HEK293 (cell line): ENCODE results near the gene ERAL1.

Experiments used
- HOXC10 ChIP-seq: sonication (generic); formaldehyde crosslinking; IDR thresholded peaks from 2 replicates; pipeline ENCODE4 v1.8.1; 2023; ENCODE audit warnings: mild to moderate bottlenecking, missing genetic modification reagents
- ZNF302 ChIP-seq: fragments of 450-650 bp; formaldehyde crosslinking; IDR thresholded peaks from 2 replicates; pipeline ENCODE4 v1.5.1; 2016; ENCODE audit warnings: missing biosample characterization, missing genetic modification characterization, low read depth
- TF ChIP-seq, protein P1 (sequence below): fragments of 450-650 bp; formaldehyde crosslinking; IDR thresholded peaks from 2 replicates; pipeline ENCODE4 v1.5.1; 2016; ENCODE audit warnings: missing biosample characterization, missing genetic modification characterization
- TF ChIP-seq, protein P2 (sequence below): fragments of 450-650 bp; formaldehyde crosslinking; IDR thresholded peaks from 2 replicates; pipeline ENCODE4 v1.5.1; 2016; ENCODE audit warnings: missing biosample characterization, missing genetic modification characterization

DNA sequence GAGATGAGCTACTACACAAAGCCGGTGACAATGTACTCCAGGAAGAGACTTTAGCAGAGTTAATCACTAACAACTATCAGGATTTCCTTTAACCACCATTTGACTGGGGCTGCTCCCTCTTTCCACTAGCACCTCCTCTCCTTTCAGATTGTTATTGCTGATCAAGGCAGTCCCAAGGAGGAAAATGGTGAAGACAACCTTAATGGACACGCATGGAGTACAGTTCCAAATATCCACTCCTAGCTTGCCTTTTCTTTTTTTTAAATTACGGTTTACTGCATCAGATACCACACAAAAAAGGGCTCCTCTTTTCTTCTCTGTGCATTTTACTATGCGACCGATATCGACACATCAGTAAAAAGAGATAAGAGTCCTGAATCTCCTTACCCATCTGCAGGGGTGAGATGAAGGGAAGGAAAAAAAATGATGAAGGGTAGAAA lies 43.1 kb upstream of the ERAL1 start:
- TF ChIP-seq, protein P1, sequence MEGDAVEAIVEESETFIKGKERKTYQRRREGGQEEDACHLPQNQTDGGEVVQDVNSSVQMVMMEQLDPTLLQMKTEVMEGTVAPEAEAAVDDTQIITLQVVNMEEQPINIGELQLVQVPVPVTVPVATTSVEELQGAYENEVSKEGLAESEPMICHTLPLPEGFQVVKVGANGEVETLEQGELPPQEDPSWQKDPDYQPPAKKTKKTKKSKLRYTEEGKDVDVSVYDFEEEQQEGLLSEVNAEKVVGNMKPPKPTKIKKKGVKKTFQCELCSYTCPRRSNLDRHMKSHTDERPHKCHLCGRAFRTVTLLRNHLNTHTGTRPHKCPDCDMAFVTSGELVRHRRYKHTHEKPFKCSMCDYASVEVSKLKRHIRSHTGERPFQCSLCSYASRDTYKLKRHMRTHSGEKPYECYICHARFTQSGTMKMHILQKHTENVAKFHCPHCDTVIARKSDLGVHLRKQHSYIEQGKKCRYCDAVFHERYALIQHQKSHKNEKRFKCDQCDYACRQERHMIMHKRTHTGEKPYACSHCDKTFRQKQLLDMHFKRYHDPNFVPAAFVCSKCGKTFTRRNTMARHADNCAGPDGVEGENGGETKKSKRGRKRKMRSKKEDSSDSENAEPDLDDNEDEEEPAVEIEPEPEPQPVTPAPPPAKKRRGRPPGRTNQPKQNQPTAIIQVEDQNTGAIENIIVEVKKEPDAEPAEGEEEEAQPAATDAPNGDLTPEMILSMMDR (tag by site-specific recombination): no peak
- TF ChIP-seq ZNF302 (tag by site-specific recombination) (no peak), HOXC10 (CRISPR knock-in tag) (no peak)
- TF ChIP-seq, protein P2, sequence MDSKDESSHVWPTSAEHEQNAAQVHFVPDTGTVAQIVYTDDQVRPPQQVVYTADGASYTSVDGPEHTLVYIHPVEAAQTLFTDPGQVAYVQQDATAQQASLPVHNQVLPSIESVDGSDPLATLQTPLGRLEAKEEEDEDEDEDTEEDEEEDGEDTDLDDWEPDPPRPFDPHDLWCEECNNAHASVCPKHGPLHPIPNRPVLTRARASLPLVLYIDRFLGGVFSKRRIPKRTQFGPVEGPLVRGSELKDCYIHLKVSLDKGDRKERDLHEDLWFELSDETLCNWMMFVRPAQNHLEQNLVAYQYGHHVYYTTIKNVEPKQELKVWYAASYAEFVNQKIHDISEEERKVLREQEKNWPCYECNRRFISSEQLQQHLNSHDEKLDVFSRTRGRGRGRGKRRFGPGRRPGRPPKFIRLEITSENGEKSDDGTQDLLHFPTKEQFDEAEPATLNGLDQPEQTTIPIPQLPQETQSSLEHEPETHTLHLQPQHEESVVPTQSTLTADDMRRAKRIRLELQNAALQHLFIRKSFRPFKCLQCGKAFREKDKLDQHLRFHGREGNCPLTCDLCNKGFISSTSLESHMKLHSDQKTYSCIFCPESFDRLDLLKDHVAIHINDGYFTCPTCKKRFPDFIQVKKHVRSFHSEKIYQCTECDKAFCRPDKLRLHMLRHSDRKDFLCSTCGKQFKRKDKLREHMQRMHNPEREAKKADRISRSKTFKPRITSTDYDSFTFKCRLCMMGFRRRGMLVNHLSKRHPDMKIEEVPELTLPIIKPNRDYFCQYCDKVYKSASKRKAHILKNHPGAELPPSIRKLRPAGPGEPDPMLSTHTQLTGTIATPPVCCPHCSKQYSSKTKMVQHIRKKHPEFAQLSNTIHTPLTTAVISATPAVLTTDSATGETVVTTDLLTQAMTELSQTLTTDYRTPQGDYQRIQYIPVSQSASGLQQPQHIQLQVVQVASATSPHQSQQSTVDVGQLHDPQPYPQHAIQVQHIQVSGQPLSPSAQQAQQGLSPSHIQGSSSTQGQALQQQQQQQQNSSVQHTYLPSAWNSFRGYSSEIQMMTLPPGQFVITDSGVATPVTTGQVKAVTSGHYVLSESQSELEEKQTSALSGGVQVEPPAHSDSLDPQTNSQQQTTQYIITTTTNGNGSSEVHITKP: no peak
